H1 (cell line): Measurements from ENCODE around the gene LTO1. TPM values are rescaled to one million over a fixed set of nuclear protein-coding genes. Genes with fewer than 3 reads are reported as not detected.

ENCODE experiments used
- CTCF ChIA-PET: fragments of 300-600 bp; sonication (Branson Sonifier 250); formaldehyde crosslinking; loops from one replicate; lab custom pipeline; 2021; ENCODE audit not compliant: partially characterized antibody; lab: Charles Lee
- POLR2A ChIA-PET: fragments of 300-600 bp; sonication (Branson Sonifier 250); formaldehyde crosslinking; loops from one replicate; lab custom pipeline; 2021; ENCODE audit warnings: inconsistent platforms; ENCODE audit not compliant: partially characterized antibody; lab: Charles Lee
- DNase-seq, 2 experiments: peaks; one replicate each; pipeline versions ENCODE4 v3.0.0 to v3.0.0-alpha.2; 2010 to 2022; ENCODE audit warnings: low spot score in 2 of 2, low read depth in 1 of 2, mixed read lengths in 1 of 2
- FAIRE-seq: peaks from 2 replicates; lab custom pipeline; 2011; peaks lifted over from hg19 to GRCh38; lab: Jason Lieb, UNC
- H2AFZ ChIP-seq: 2 replicates; pipeline ENCODE4 v1.8.1; 2012; ENCODE audit warnings: low read length, inconsistent platforms
- H2AK5ac ChIP-seq: 2 replicates; pipeline ENCODE4 v1.6.1; 2013; ENCODE audit warnings: low read depth, low read length
- H2BK120ac ChIP-seq: replicated peaks from 2 replicates; pipeline ENCODE3; 2013; ENCODE audit warnings: low read depth, low read length, inconsistent platforms
- H2BK12ac ChIP-seq: 2 replicates; pipeline ENCODE4 v1.6.1; 2013; ENCODE audit warnings: low read depth, low read length
- H2BK15ac ChIP-seq: 2 replicates; pipeline ENCODE4 v1.6.1; 2013; ENCODE audit warnings: low read length
- H2BK20ac ChIP-seq: 2 replicates; pipeline ENCODE4 v1.6.1; 2013; ENCODE audit warnings: low read length
- H2BK5ac ChIP-seq: 2 replicates; pipeline ENCODE4 v1.6.1; 2013; ENCODE audit warnings: low read depth, low read length
- H3K14ac ChIP-seq: 2 replicates; pipeline ENCODE4 v1.6.1; 2013; ENCODE audit warnings: inconsistent platforms; ENCODE audit not compliant: insufficient read length
- H3K18ac ChIP-seq: 2 replicates; pipeline ENCODE4 v1.6.1; 2013; ENCODE audit warnings: low read length; ENCODE audit errors: extremely low read depth
- H3K23ac ChIP-seq: 2 replicates; pipeline ENCODE4 v1.6.1; 2013; ENCODE audit warnings: inconsistent platforms; ENCODE audit not compliant: insufficient read length
- H3K23me2 ChIP-seq: 2 replicates; pipeline ENCODE4 v1.6.1; 2013; ENCODE audit warnings: low read depth, low read length
- H3K27ac ChIP-seq: 2 replicates; pipeline ENCODE4 v1.6.1; 2011; ENCODE audit warnings: low read depth, low read length, inconsistent platforms
- H3K27me3 ChIP-seq, 4 experiments: replicated peaks in 1 of 4; 1 replicate in 1 of 4; 2 replicates in 3 of 4; pipeline versions ENCODE4 v1.6.1 to v1.8.1; 2011 to 2013; ENCODE audit warnings: low read length in 3 of 4, mild to moderate bottlenecking in 3 of 4, inconsistent platforms in 2 of 4, mixed read lengths in 2 of 4, moderate library complexity in 1 of 4; ENCODE audit not compliant: control insufficient read depth in 3 of 4, insufficient read depth in 3 of 4; ENCODE audit errors: extremely low read depth in 1 of 4
- H3K36me3 ChIP-seq, 4 experiments: 2 replicates each; pipeline versions ENCODE4 v1.6.1 to v1.8.1; 2011 to 2013; ENCODE audit warnings: mild to moderate bottlenecking in 4 of 4, low read length in 3 of 4, moderate library complexity in 2 of 4, control low read depth in 1 of 4, inconsistent platforms in 1 of 4; ENCODE audit not compliant: insufficient read depth in 4 of 4, control insufficient read depth in 2 of 4
- H3K4ac ChIP-seq: replicated peaks from 2 replicates; pipeline ENCODE3; 2013; ENCODE audit warnings: low read length, low read depth, mixed read lengths, inconsistent platforms; ENCODE audit not compliant: insufficient read length
- H3K4me1 ChIP-seq, 4 experiments: replicated peaks in 1 of 4; 1 replicate in 1 of 4; 2 replicates in 3 of 4; pipeline versions ENCODE4 v1.6.1 to v1.8.1; 2011 to 2013; ENCODE audit warnings: low read length in 3 of 4, inconsistent platforms in 2 of 4, mixed read lengths in 1 of 4; ENCODE audit not compliant: insufficient read depth in 4 of 4, control insufficient read depth in 3 of 4
- H3K4me2 ChIP-seq, 2 experiments: 2 replicates each; pipeline versions ENCODE4 v1.6.1 to v1.8.1; 2011 to 2013; ENCODE audit warnings: low read depth in 2 of 2, low read length in 2 of 2, control low read depth in 1 of 2, inconsistent platforms in 1 of 2, mild to moderate bottlenecking in 1 of 2; ENCODE audit not compliant: insufficient read depth in 1 of 2
- H3K4me3 ChIP-seq, 4 experiments: fragments of 200-600, 300-600 bp in 1 of 4; sonication (generic), shearing (Covaris generic), sonication (Bioruptor Twin) in 1 of 4; 2 replicates each; pipeline versions ENCODE4 v1.5.1 to v1.8.1; 2011 to 2016; ENCODE audit warnings: low read length in 4 of 4, low read depth in 3 of 4, control low read depth in 2 of 4, inconsistent platforms in 2 of 4, mild to moderate bottlenecking in 2 of 4, mixed read lengths in 1 of 4, moderate library complexity in 1 of 4; ENCODE audit not compliant: insufficient read depth in 2 of 4; ENCODE audit errors: extremely low read depth in 1 of 4
- H3K56ac ChIP-seq: replicated peaks from 2 replicates; pipeline ENCODE3; 2013; ENCODE audit warnings: low read depth, mild to moderate bottlenecking, mixed read lengths, low read length, inconsistent platforms; ENCODE audit not compliant: insufficient read length
- H3K79me1 ChIP-seq: 2 replicates; pipeline ENCODE4 v1.6.1; 2013; ENCODE audit warnings: low read depth, low read length, control low read depth
- H3K79me2 ChIP-seq, 2 experiments: 2 replicates each; pipeline versions ENCODE4 v1.6.1 to v1.8.1; 2012 to 2013; ENCODE audit warnings: low read length in 2 of 2, mild to moderate bottlenecking in 2 of 2, inconsistent platforms in 1 of 2; ENCODE audit not compliant: insufficient read depth in 2 of 2, control insufficient read depth in 1 of 2
- H3K9ac ChIP-seq, 4 experiments: replicated peaks in 1 of 4; 1 replicate in 1 of 4; 2 replicates in 3 of 4; pipeline versions ENCODE4 v1.6.1 to v1.8.1; 2011 to 2013; ENCODE audit warnings: low read depth in 3 of 4, low read length in 3 of 4, control low read depth in 2 of 4, mild to moderate bottlenecking in 2 of 4, moderate library complexity in 2 of 4, inconsistent platforms in 1 of 4; ENCODE audit errors: extremely low read depth in 1 of 4
- H3K9me3 ChIP-seq, 2 experiments: 2 replicates each; pipeline versions ENCODE4 v1.6.1 to v1.8.1; 2012 to 2013; ENCODE audit warnings: mild to moderate bottlenecking in 2 of 2, moderate library complexity in 2 of 2, control low read depth in 1 of 2, inconsistent platforms in 1 of 2, low read depth in 1 of 2, low read length in 1 of 2, mixed read lengths in 1 of 2; ENCODE audit not compliant: insufficient read depth in 2 of 2
- H4K20me1 ChIP-seq, 2 experiments: replicated peaks in 1 of 2; 2 replicates each; pipeline versions ENCODE3 to v1.8.1; 2011 to 2013; ENCODE audit warnings: inconsistent platforms in 2 of 2, low read length in 2 of 2, mild to moderate bottlenecking in 1 of 2; ENCODE audit not compliant: insufficient read depth in 2 of 2, control insufficient read depth in 1 of 2
- H4K5ac ChIP-seq: 2 replicates; pipeline ENCODE4 v1.6.1; 2013; ENCODE audit warnings: low read length, low read depth, mixed read lengths, inconsistent platforms; ENCODE audit not compliant: insufficient read length
- H4K8ac ChIP-seq: 2 replicates; pipeline ENCODE4 v1.8.0; 2013; ENCODE audit warnings: mild to moderate bottlenecking, moderate library complexity, low read length, inconsistent platforms; ENCODE audit not compliant: insufficient read depth; ENCODE audit errors: extremely low read depth
- H4K91ac ChIP-seq: replicated peaks from 2 replicates; pipeline ENCODE3; 2013; ENCODE audit warnings: low read length, mixed read lengths, inconsistent platforms; ENCODE audit not compliant: insufficient read length
- BACH1 ChIP-seq: IDR thresholded peaks from 2 replicates; pipeline ENCODE4 v1.6.1; 2012; ENCODE audit warnings: low read length, improper control_type of control experiment
- BCL11A ChIP-seq, 2 experiments: IDR thresholded peaks; one replicate each; pipeline ENCODE4 v1.6.1; 2011; ENCODE audit warnings: low read depth in 2 of 2, low read length in 2 of 2, mild to moderate bottlenecking in 2 of 2
- CBX5 ChIP-seq: fragments of 300-800, 300-1000 bp; sonication (generic); IDR thresholded peaks from 2 replicates; pipeline ENCODE4 v1.7.1; 2016; ENCODE audit warnings: antibody characterized with exemption, low read length, low read depth
- CREB1 ChIP-seq: IDR thresholded peaks from 2 replicates; pipeline ENCODE4 v1.6.1; 2012; ENCODE audit warnings: inconsistent platforms
- GABPA ChIP-seq: IDR thresholded peaks from 2 replicates; pipeline ENCODE4 v1.6.1; 2011; ENCODE audit warnings: mild to moderate bottlenecking, low read length, moderate library complexity, borderline replicate concordance; ENCODE audit not compliant: insufficient read depth
- GTF2F1 ChIP-seq: IDR thresholded peaks from 2 replicates; pipeline ENCODE4 v1.6.1; 2012; ENCODE audit warnings: low read depth, low read length, improper control_type of control experiment, borderline replicate concordance
- HDAC2 ChIP-seq, 2 experiments: fragments of 300-600 bp in 1 of 2; sonication (generic) in 1 of 2; IDR thresholded peaks; 2 replicates each; pipeline ENCODE4 v1.6.1; 2011 to 2012; ENCODE audit warnings: low read depth in 2 of 2, low read length in 2 of 2, mild to moderate bottlenecking in 2 of 2, moderate library complexity in 2 of 2, borderline replicate concordance in 1 of 2, inconsistent platforms in 1 of 2
- HDAC6 ChIP-seq: IDR thresholded peaks from one replicate; pipeline ENCODE4 v1.7.1; 2012; ENCODE audit warnings: low read depth, mild to moderate bottlenecking, inconsistent platforms, low read length, moderate library complexity
- SAP30 ChIP-seq: fragments of 300-600 bp; sonication (generic); IDR thresholded peaks from 2 replicates; pipeline ENCODE4 v1.7.1; 2012; ENCODE audit warnings: low read length, moderate library complexity, mild to moderate bottlenecking, inconsistent platforms; ENCODE audit not compliant: insufficient read depth, insufficient replicate concordance
- SP2 ChIP-seq: IDR thresholded peaks from 2 replicates; pipeline ENCODE4 v1.6.1; 2012; ENCODE audit warnings: mild to moderate bottlenecking, low read length, inconsistent platforms
- ZNF274 ChIP-seq: IDR thresholded peaks from 2 replicates; pipeline ENCODE4 v1.7.0; 2012; ENCODE audit warnings: low read length, borderline replicate concordance; ENCODE audit errors: extremely low read depth
- WGBS, 2 experiments: shearing (Covaris generic) in 1 of 2; methylation state at CpG; one replicate each; pipeline versions ENCODE4 v1.1.6 to v1.1.7; 2013 to 2015; ENCODE audit warnings: low lambda C conversion rate in 2 of 2, mixed read lengths in 2 of 2, inconsistent platforms in 1 of 2, low coverage in 1 of 2, missing lambda C conversion rate in 1 of 2; ENCODE audit not compliant: insufficient replicate concordance in 2 of 2, insufficient coverage in 1 of 2, insufficient read length in 1 of 2; ENCODE audit errors: extremely low coverage in 1 of 2, missing lambda C conversion rate in 1 of 2; 5-methylcytosine and 5-hydroxymethylcytosine counted together
- polyA plus RNA-seq, 7 experiments: library from polyadenylated mRNA; depleted of rRNA in 3 of 7; stranded (reverse) in 5 of 7; unstranded in 2 of 7; fragments of >200 nt in 5 of 7; fragments of 200-250 nt in 2 of 7; gene quantifications; 1 replicate in 5 of 7; 2 replicates in 1 of 7; 4 replicates in 1 of 7; pipeline versions ENCODE4 v1.2.1 to v1.2.3, GENCODE V29; 2011 to 2013; ENCODE audit warnings: missing spikeins in 2 of 7, mixed read lengths in 2 of 7
- total RNA-seq: library from RNA; stranded (reverse); fragmentation: NEBNext Ultra II Directional; extraction: Animal tissue kit (Norgen Biotek cat#: 25700); gene quantifications from 2 replicates; pipeline ENCODE4 v1.2.1, GENCODE V29; 2021
- TF ChIP-seq, protein P1 (sequence below): IDR thresholded peaks from 2 replicates; pipeline ENCODE4 v1.6.1; 2012; ENCODE audit warnings: low read length, inconsistent platforms

Gene LTO1
- total and polyA plus RNA-seq, 2 of the 8 experiments (the other 6 are each of a cell fraction or from before 2014, with no cell fraction given) = 15.4 to 21.3 TPM

DNA sequence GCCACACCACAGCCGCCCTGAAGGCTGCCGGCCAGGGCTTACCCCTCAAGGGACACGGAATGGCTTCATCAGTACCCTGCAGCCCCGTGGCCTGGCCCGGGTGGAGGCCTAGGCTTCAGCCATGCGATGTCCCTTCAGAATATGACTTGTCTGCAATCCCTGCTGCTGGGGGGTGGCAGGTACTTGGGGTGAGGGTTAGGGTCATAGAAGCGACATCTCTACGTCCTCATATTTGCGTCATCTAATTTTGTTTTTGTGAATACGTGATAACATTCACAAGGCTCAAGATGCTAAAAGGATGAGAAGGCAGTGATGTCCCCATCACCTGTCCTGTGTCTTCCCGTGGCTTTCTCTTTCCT lies 27.8 kb downstream of the LTO1 start:
- ChIA-PET POLR2A (interaction anchor here (0.8 to 13.2 kb wide), 3 partner anchors 11 to 22 kb away, joined by 3 to 197 read pairs (median 3); no protein-coding TSS in a partner anchor), CTCF (interaction anchor here (0.6 to 0.7 kb wide), 2 partner anchors 9 to 154 kb away, joined by 3 read pairs; no protein-coding TSS in a partner anchor)
- no peak overlapping the region for H2AFZ ChIP-seq
- no peak overlapping the region for H2BK15ac ChIP-seq
- peaks cover 0 to 23% of the 10 kb centered on the region in 2 experiments; a peak in 2 of 4 replicates for H3K79me2 ChIP-seq
- no peak overlapping the region for H2BK5ac ChIP-seq
- no peak overlapping the region for H2AK5ac ChIP-seq
- DNase-seq (no peak), FAIRE-seq (no peak)
- H4K20me1 ChIP-seq = peaks cover 21 to 35% of the 10 kb centered on the region in 2 experiments
- no peak overlapping the region for H3K27ac ChIP-seq
- peak overlapping the region; percentile 40; the same call in 1 of the 2 replicates for H4K8ac ChIP-seq
- no peak overlapping the region for H4K91ac ChIP-seq
- no peak overlapping the region for H3K18ac ChIP-seq
- H3K23ac ChIP-seq = no peak overlapping the region
- H3K27me3 ChIP-seq = no peaks in the 10 kb centered on the region
- no peak overlapping the region for H3K9ac ChIP-seq
- peaks cover 7% of the 10 kb centered on the region for H3K79me1 ChIP-seq
- H3K4me1 ChIP-seq = peaks cover 0 to 9% (median 5%) of the 10 kb centered on the region in 4 experiments; a peak in 4 of 7 replicates
- no peak overlapping the region for H2BK20ac ChIP-seq
- 88% methylated on average over 11 of the region's 11 CpGs; no CpG with 5 or more reads in 1 of the 2 experiments for WGBS, 2 experiments
- H3K4me2 ChIP-seq = no peak overlapping the region
- peaks cover 3% of the 10 kb centered on the region; the same call in 1 of the 2 replicates for H3K23me2 ChIP-seq
- H3K9me3 ChIP-seq = no peaks in the 10 kb centered on the region
- no peak overlapping the region for H3K4me3 ChIP-seq
- H3K56ac ChIP-seq = no peak overlapping the region
- H3K14ac ChIP-seq = no peak overlapping the region
- no peak overlapping the region for H2BK12ac ChIP-seq
- peaks cover 43 to 83% (median 64%) of the 10 kb centered on the region in 4 experiments for H3K36me3 ChIP-seq
- no peak overlapping the region for H3K4ac ChIP-seq
- no peak overlapping the region for H2BK120ac ChIP-seq
- no peak overlapping the region for H4K5ac ChIP-seq
- TF ChIP-seq HDAC2 (IDR thresholded peaks at IDR 0.05; ENCODE audit: borderline replicate concordance in 1 of 2, low read depth in 2 of 2, low read length in 2 of 2) = no peak
- no peak for TF ChIP-seq GTF2F1
- TF ChIP-seq SAP30 = no peak
- TF ChIP-seq HDAC6 = no peak
- TF ChIP-seq BACH1 = no peak
- no peak for TF ChIP-seq SP2
- no peak for TF ChIP-seq BCL11A (IDR thresholded peaks at IDR 0.05; ENCODE audit: low read depth in 2 of 2, low read length in 2 of 2)
- no peak for TF ChIP-seq CBX5
- TF ChIP-seq ZNF274 = no peak
- TF ChIP-seq CREB1 = no peak
- TF ChIP-seq, protein P1, sequence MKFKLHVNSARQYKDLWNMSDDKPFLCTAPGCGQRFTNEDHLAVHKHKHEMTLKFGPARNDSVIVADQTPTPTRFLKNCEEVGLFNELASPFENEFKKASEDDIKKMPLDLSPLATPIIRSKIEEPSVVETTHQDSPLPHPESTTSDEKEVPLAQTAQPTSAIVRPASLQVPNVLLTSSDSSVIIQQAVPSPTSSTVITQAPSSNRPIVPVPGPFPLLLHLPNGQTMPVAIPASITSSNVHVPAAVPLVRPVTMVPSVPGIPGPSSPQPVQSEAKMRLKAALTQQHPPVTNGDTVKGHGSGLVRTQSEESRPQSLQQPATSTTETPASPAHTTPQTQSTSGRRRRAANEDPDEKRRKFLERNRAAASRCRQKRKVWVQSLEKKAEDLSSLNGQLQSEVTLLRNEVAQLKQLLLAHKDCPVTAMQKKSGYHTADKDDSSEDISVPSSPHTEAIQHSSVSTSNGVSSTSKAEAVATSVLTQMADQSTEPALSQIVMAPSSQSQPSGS = no peak
- TF ChIP-seq GABPA = no peak
